GM06990 (cell line): ENCODE data around the gene SCRT2.

Experiments
- DNase-seq: peaks from one replicate; pipeline ENCODE4 v3.0.0-alpha.2; 2011; ENCODE audit not compliant: insufficient read length; ENCODE audit errors: extremely low read depth
- H3K27me3 ChIP-seq: replicated peaks from 2 replicates; pipeline ENCODE4 v1.6.0; 2011; ENCODE audit warnings: low read length; ENCODE audit not compliant: control insufficient read depth, insufficient read depth
- H3K36me3 ChIP-seq: 2 replicates; pipeline ENCODE4 v1.5.1; 2011; ENCODE audit warnings: low read length; ENCODE audit not compliant: control insufficient read depth, insufficient read depth
- H3K4me3 ChIP-seq: replicated peaks from 2 replicates; pipeline ENCODE4 v1.5.1; 2011; ENCODE audit warnings: low read depth, mild to moderate bottlenecking, control low read depth, low read length
- CTCF ChIP-seq: IDR thresholded peaks from 2 replicates; pipeline ENCODE4 v1.5.1; 2011; ENCODE audit warnings: low read length, control low read depth, mild to moderate bottlenecking, inconsistent platforms; ENCODE audit not compliant: insufficient read depth, poor library complexity, severe bottlenecking

The SCRT2 gene

GRCh38 chr20:647479-648019 is 28.1 kb downstream of the SCRT2 start:
- TF ChIP-seq CTCF, result no peak
- Histone ChIP-seq H3K27me3 (no peaks in the 10 kb centered on the region), H3K36me3 (peaks cover 13% of the 10 kb centered on the region)

GRCh38 chr20:646868-647233 is 28.8 kb downstream of the SCRT2 start:
- no peak for TF ChIP-seq CTCF
- Histone ChIP-seq H3K36me3 (peaks cover 13% of the 10 kb centered on the region), H3K27me3 (no peaks in the 10 kb centered on the region), H3K4me3 (no peak overlapping the region)
- DNase-seq, result no peak

More at GRCh38 chr20:647479-648019, 28.1 kb downstream of the SCRT2 start:
- DNase-seq, result no peak
- no peak overlapping the region for H3K4me3 ChIP-seq

- Histone ChIP-seq H3K4me3 (no peak overlapping the region), H3K27me3 (no peaks in the 10 kb centered on the region), H3K36me3 (peaks cover 13% of the 10 kb centered on the region)
- DNase-seq, result no peak
- TF ChIP-seq CTCF, result no peak
Observed at GRCh38 chr20:646107-646867, 29.3 kb downstream of the SCRT2 start.

- TF ChIP-seq CTCF, result peak; percentile 97
- Histone ChIP-seq H3K4me3 (no peak overlapping the region), H3K36me3 (peaks cover 13% of the 10 kb centered on the region), H3K27me3 (no peaks in the 10 kb centered on the region)
- peak; percentile 82 for DNase-seq
Observed at GRCh38 chr20:645318-646106, 30.1 kb downstream of the SCRT2 start.

- TF ChIP-seq CTCF, result no peak
- H3K27me3 ChIP-seq, result no peaks in the 10 kb centered on the region
- no peak for DNase-seq
- no peak overlapping the region for H3K4me3 ChIP-seq
- H3K36me3 ChIP-seq, result peaks cover 13% of the 10 kb centered on the region
Observed at GRCh38 chr20:644692-645317, 30.8 kb downstream of the SCRT2 start.
